Testis (tissue), 3 donors: ENCODE measurements around the gene CGB2. TPM values are rescaled to one million over a fixed set of nuclear protein-coding genes. Genes with fewer than 3 reads are reported as not detected.
"Not testable (repeated sequence)": the region's sequence is repeated elsewhere in the genome, so short reads cannot be mapped to it uniquely, and the experiment has no call there.

ENCODE experiments used
- DNase-seq: peaks from one replicate; pipeline ENCODE4 v3.0.0-alpha.2; 2019
- H3K27ac ChIP-seq, 2 donors: fragments of 200-600 bp; sonication (generic); one replicate each; pipeline ENCODE4 v1.5.1; 2019
- H3K27me3 ChIP-seq: fragments of 200-600 bp; sonication (generic); one replicate; pipeline ENCODE4 v1.5.1; 2019
- H3K36me3 ChIP-seq: fragments of 200-600 bp; sonication (generic); one replicate; pipeline ENCODE4 v1.5.1; 2017; ENCODE audit warnings: low read depth; ENCODE audit errors: missing control alignments
- H3K4me1 ChIP-seq: fragments of 200-600 bp; sonication (generic); one replicate; pipeline ENCODE4 v1.5.1; 2019
- H3K4me3 ChIP-seq, 2 donors: fragments of 200-600 bp; sonication (generic); one replicate each; pipeline ENCODE4 v1.5.1; 2017 to 2019
- H3K9me3 ChIP-seq: fragments of 200-600 bp; sonication (generic); one replicate; pipeline ENCODE4 v1.5.1; 2017
- POLR2A ChIP-seq: fragments of 450-650 bp; IDR thresholded peaks from one replicate; pipeline ENCODE4 v1.6.1; 2017; ENCODE audit warnings: antibody characterized with exemption, mild to moderate bottlenecking, moderate library complexity
- WGBS, 2 donors: methylation state at CpG; one replicate each; pipeline ENCODE4 v1.1.5; 2018; 5-methylcytosine and 5-hydroxymethylcytosine counted together
- intact Hi-C: fragments of 100-400 bp; cut with DNase I; formaldehyde crosslinking; loops from one replicate; pipeline ENCODE4 v1.15.1; 2023; ENCODE audit warnings: low total_unique reads
- polyA plus RNA-seq: library from polyadenylated mRNA; stranded (reverse); fragments of 350-450 nt; fragmentation: Illumina TruSeq; extraction: RNeasy Lipid Tissue Mini Kit (QIAGEN cat#74804); gene quantifications from one replicate; pipeline ENCODE4 v1.2.3, GENCODE V29; 2014; ENCODE audit warnings: low read depth, low replicate concordance; ENCODE audit not compliant: insufficient read depth
- total RNA-seq, 2 donors: library from RNA; depleted of rRNA; stranded (reverse); fragments of >200 nt; gene quantifications; one replicate each; pipeline ENCODE4 v1.2.3, GENCODE V29; 2016
- TF ChIP-seq, protein P1 (sequence below), 3 experiments: fragments of 450-650 bp in 2 of 3; fragments of 200-600 bp in 1 of 3; sonication (generic) in 1 of 3; IDR thresholded peaks; one replicate each; pipeline ENCODE4 v1.5.1; 2016 to 2019; ENCODE audit warnings: antibody characterized with exemption in 3 of 3, mild to moderate bottlenecking in 2 of 3, moderate library complexity in 1 of 3

CGB2 gene
- total and polyA plus RNA-seq, 3 donors from 2014 or later: 0.99 to 3.6 (median 2.5) TPM

DNA sequence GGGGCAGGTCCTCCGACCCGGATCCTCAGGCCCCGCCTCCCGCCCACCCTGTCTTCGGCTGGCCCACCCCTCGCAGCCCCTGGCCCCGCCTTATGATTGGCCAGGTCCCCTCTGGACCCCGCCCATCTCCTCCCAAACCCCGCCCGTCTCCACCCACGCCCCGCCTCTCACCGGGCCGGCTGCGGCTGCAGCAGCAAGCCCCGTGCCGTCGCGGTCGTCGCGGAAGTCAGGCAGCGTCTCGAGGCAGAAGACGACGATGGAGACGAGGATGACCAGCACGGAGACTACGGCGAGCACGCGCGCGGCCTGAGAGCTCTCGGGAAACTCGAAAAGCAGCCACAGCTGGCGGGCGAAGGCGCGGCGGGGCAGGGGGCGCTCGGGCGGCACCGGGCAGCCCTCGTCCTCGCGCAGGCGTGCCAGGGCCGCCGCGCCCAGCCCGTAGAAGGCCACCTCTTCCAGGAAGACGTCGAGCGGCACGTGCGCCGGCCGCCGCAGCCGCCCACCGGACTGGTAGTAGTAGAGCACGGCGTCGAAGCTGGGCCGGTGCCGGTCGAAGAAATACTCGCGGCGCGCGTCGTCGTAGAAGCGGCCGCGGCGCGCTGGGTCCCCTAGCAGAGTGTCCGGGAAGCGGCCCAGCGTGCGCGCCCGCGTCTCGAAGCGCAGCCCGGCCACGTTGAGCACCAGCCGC lies 40.3 kb downstream of the CGB2 start:
- Histone ChIP-seq H3K27ac (no peak overlapping the region), H3K36me3 (no peaks in the 10 kb centered on the region), H3K4me3 (peak overlapping the region; percentile 24 to 34), H3K9me3 (no peaks in the 10 kb centered on the region), H3K4me1 (no peaks in the 10 kb centered on the region), H3K27me3 (no peaks in the 10 kb centered on the region)
- WGBS, 2 donors: 3 to 4% methylated on average over 17 to 56 of the region's 93 CpGs
- TF ChIP-seq, protein P1, sequence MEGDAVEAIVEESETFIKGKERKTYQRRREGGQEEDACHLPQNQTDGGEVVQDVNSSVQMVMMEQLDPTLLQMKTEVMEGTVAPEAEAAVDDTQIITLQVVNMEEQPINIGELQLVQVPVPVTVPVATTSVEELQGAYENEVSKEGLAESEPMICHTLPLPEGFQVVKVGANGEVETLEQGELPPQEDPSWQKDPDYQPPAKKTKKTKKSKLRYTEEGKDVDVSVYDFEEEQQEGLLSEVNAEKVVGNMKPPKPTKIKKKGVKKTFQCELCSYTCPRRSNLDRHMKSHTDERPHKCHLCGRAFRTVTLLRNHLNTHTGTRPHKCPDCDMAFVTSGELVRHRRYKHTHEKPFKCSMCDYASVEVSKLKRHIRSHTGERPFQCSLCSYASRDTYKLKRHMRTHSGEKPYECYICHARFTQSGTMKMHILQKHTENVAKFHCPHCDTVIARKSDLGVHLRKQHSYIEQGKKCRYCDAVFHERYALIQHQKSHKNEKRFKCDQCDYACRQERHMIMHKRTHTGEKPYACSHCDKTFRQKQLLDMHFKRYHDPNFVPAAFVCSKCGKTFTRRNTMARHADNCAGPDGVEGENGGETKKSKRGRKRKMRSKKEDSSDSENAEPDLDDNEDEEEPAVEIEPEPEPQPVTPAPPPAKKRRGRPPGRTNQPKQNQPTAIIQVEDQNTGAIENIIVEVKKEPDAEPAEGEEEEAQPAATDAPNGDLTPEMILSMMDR (IDR thresholded peaks at IDR 0.05): no peak
- peak; percentile 72 for DNase-seq
- intact Hi-C loops: loop anchor here (10.0 kb wide), 1 partner anchor 133 kb away; no protein-coding TSS in a partner anchor

DNA sequence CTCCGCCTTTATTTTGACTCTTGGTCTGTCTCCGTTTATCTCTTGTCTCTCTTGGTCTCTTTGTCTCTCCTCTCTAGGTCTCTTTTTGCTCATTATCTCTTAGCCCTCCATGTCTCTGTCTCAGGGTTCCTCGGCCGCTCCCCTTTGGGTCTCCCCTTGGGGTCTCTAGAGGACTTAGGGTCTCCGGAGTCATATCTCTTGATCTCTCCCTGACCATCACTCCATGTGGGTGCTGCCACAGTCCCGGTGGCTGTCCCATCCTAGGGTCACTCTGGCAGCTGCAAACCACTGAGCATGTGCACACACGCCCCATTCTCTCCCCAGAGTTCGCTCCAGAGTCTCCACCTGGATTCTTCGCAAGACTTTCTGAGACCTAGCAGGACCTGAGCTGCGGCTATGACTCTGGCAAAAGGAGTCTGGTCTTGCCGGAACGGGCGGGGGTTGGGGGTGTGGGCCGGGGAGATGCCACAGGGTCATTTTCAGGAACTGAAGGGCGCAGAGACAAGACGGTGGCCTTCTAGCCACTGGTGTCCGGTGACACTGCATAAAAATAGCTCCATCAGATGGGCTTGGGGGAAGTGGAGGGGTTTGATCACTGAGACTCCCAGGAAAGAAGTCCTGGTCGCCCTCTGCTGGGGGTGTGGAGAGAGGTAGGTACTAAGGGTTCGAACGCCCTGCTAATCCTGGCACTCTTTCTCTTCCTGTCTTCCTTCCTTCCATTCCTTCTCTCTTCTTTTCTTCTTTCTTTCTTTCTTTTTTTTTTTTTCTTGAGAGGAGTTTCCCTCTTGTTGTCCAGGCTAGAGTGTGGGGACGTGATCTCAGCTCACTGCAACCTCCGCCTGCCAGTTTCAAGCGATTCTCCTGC lies 42.1 kb downstream of the CGB2 start:
- DNase-seq: no peak
- Histone ChIP-seq H3K27ac (no peak overlapping the region), H3K36me3 (no peaks in the 10 kb centered on the region), H3K4me1 (no peaks in the 10 kb centered on the region), H3K27me3 (no peaks in the 10 kb centered on the region), H3K9me3 (no peaks in the 10 kb centered on the region), H3K4me3 (no peak overlapping the region)
- TF ChIP-seq, protein P1 (IDR thresholded peaks at IDR 0.05): no peak
- TF ChIP-seq POLR2A: no peak
- intact Hi-C loops: loop anchor here (10.0 kb wide), 1 partner anchor 131 kb away; no protein-coding TSS in a partner anchor
- WGBS, 2 donors: 46 to 58% methylated on average over 19 to 23 of the region's 23 CpGs

DNA sequence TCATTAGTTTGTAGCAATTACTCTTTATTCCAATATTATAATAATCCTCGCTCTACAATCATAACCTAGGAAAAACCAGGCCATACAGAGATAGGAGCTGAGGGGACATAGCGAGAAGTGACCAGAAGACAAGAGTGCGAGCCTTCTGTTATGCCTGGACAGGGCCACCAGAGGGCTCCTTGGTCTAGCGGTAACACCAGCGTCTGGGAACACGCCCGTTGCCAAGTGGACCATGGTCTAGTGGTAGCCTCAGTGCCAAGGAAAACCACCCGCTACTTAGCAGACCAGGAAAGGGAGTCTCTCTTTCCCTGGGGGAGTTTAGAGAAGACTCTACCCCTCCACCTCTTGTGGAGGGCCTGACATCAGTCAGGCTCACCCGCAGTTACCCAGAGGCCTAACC lies 43.2 kb downstream of the CGB2 start:
- WGBS, 2 donors: 35 to 40% methylated on average over 9 of the region's 9 CpGs
- H3K4me1 ChIP-seq, H3K27me3 ChIP-seq, H3K36me3 ChIP-seq, H3K4me3 ChIP-seq, H3K27ac ChIP-seq, H3K9me3 ChIP-seq: not testable (repeated sequence)
- TF ChIP-seq, protein P1 (IDR thresholded peaks at IDR 0.05): peak; percentile 41 to 69 (median 60)
- peak; percentile 80 for DNase-seq
- intact Hi-C loops: loop anchor here (10.0 kb wide), 1 partner anchor 130 kb away; no protein-coding TSS in a partner anchor

DNA sequence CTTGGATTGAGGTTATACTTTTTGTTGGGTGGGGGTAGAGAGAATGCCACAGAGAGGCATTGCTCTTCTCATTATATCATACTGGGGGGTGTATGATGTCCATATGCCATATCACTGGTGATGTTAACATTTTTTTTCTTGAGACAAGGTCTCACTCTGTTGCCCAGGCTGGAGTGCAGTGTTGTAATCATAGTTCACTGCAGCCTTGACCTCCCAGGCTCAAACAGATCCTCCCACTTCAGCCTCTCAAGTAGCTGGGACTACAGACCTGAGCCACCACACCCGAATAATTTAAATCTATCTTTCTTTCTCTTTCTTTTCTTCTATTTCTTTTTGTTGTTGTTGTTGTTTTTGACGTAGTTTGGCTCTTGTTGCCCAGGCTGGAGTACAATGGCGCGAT lies 48.7 kb downstream of the CGB2 start:
- Histone ChIP-seq H3K4me3 (no peak overlapping the region), H3K9me3 (no peaks in the 10 kb centered on the region), H3K4me1 (peaks cover 22% of the 10 kb centered on the region), H3K27me3 (no peaks in the 10 kb centered on the region), H3K36me3 (no peaks in the 10 kb centered on the region), H3K27ac (peak overlapping the region; percentile 59 to 69)
- 62 to 77% methylated on average over 4 of the region's 4 CpGs for WGBS, 2 donors
- TF ChIP-seq, protein P1 (IDR thresholded peaks at IDR 0.05): no peak
- no peak for TF ChIP-seq POLR2A
- intact Hi-C loops: no loop called here
- peak; percentile 81 for DNase-seq
